ENCODE measurements around the gene ABAT.

DNA sequence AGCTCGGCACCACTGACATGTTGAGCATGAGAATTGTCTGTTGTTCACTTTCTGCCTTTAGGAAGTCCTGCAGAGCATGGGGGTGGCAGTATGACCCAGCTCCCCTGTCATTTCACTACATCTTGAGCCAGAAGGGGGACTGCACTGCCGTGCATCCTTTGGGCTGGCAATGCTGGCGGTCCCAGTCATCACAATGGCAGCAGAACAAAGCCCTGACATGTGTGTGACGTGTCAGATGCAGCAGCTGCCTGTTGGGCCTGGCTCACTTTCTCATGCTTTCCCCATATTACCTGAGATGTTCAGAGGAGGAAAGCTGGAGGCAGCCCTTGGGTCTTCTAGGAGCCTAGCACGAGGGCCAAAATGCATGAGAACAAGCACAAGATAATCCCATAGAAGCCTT, 6.3 kb upstream of the ABAT start:
- TF ChIP-seq, protein P1, sequence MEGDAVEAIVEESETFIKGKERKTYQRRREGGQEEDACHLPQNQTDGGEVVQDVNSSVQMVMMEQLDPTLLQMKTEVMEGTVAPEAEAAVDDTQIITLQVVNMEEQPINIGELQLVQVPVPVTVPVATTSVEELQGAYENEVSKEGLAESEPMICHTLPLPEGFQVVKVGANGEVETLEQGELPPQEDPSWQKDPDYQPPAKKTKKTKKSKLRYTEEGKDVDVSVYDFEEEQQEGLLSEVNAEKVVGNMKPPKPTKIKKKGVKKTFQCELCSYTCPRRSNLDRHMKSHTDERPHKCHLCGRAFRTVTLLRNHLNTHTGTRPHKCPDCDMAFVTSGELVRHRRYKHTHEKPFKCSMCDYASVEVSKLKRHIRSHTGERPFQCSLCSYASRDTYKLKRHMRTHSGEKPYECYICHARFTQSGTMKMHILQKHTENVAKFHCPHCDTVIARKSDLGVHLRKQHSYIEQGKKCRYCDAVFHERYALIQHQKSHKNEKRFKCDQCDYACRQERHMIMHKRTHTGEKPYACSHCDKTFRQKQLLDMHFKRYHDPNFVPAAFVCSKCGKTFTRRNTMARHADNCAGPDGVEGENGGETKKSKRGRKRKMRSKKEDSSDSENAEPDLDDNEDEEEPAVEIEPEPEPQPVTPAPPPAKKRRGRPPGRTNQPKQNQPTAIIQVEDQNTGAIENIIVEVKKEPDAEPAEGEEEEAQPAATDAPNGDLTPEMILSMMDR (IDR thresholded peaks at IDR 0.05; ENCODE audit: low read depth, low read length): no peak
- no peak for TF ChIP-seq POLR2A (IDR thresholded peaks at IDR 0.05; ENCODE audit: extremely low read depth, insufficient read length)
